SK-N-SH treated with all-trans-retinoic acid at 6 μM for 48 hours (cell line): ENCODE data around the gene ASNSD1.

Source experiments
- ATAC-seq: fragments of 200-7000 bp; cut with Tn5 transposase; 3 replicates; pipeline ENCODE4 v1.9.1; 2020; ENCODE audit warnings: mild to moderate bottlenecking, moderate library complexity
- ARNTL ChIP-seq: fragments of 450-650 bp; formaldehyde crosslinking; IDR thresholded peaks from 2 replicates; pipeline ENCODE4 v1.5.0; 2020; ENCODE audit warnings: low read depth, mild to moderate bottlenecking, moderate library complexity, borderline replicate concordance
- BACH2 ChIP-seq: fragments of 250-450 bp; sonication (Bioruptor Pico); IDR thresholded peaks from 2 replicates; pipeline ENCODE4 v1.9.0; 2021; ENCODE audit warnings: mild to moderate bottlenecking, borderline replicate concordance
- ESRRG ChIP-seq: fragments of 250-450 bp; sonication (Bioruptor Pico); IDR thresholded peaks from 2 replicates; pipeline ENCODE4 v1.6.1; 2021; ENCODE audit warnings: mild to moderate bottlenecking
- ISL1 ChIP-seq: fragments of 250-450 bp; sonication (Bioruptor Pico); IDR thresholded peaks from 2 replicates; pipeline ENCODE4 v2.1.2; 2022; ENCODE audit warnings: mild to moderate bottlenecking, moderate library complexity
- OSR1 ChIP-seq: fragments of 250-450 bp; sonication (Bioruptor Pico); IDR thresholded peaks from 2 replicates; pipeline ENCODE4 v1.8.0; 2022; ENCODE audit warnings: moderate library complexity, mild to moderate bottlenecking, inconsistent platforms
- RARB ChIP-seq: fragments of 250-450 bp; sonication (Bioruptor Pico); IDR thresholded peaks from 2 replicates; pipeline ENCODE4 v1.8.0; 2021; ENCODE audit warnings: mild to moderate bottlenecking, moderate library complexity
- SNAI2 ChIP-seq: fragments of 250-450 bp; sonication (Bioruptor Pico); IDR thresholded peaks from 2 replicates; pipeline ENCODE4 v1.5.0; 2020; ENCODE audit warnings: mild to moderate bottlenecking, moderate library complexity
- TOX ChIP-seq: fragments of 250-450 bp; sonication (Bioruptor Pico); IDR thresholded peaks from 2 replicates; pipeline ENCODE4 v1.8.0; 2021; ENCODE audit warnings: mild to moderate bottlenecking, moderate library complexity, borderline replicate concordance
- ZC3H10 ChIP-seq: fragments of 250-450 bp; sonication (Bioruptor Pico); IDR thresholded peaks from 2 replicates; pipeline ENCODE4 v1.5.1; 2021; ENCODE audit warnings: mild to moderate bottlenecking, moderate library complexity
- ZFP30 ChIP-seq: fragments of 450-650 bp; formaldehyde crosslinking; IDR thresholded peaks from 2 replicates; pipeline ENCODE4 v1.5.0; 2022; ENCODE audit warnings: mild to moderate bottlenecking, moderate library complexity
- ZNF565 ChIP-seq: fragments of 450-650 bp; formaldehyde crosslinking; conservative IDR thresholded peaks from 2 replicates; pipeline ENCODE4 v1.5.0; 2020; ENCODE audit warnings: low read depth, mild to moderate bottlenecking, moderate library complexity
- ZNF70 ChIP-seq: fragments of 450-650 bp; formaldehyde crosslinking; IDR thresholded peaks from 2 replicates; pipeline ENCODE4 v1.5.0; 2020; ENCODE audit warnings: mild to moderate bottlenecking, moderate library complexity
- ZNF8 ChIP-seq: fragments of 450-650 bp; formaldehyde crosslinking; IDR thresholded peaks from 2 replicates; pipeline ENCODE4 v1.5.0; 2020; ENCODE audit warnings: mild to moderate bottlenecking, moderate library complexity
- TF ChIP-seq, protein P1 (sequence below): fragments of 250-450 bp; sonication (Bioruptor Pico); IDR thresholded peaks from 2 replicates; pipeline ENCODE4 v1.8.0; 2020; ENCODE audit warnings: mild to moderate bottlenecking, moderate library complexity, borderline replicate concordance
- TF ChIP-seq, protein P2 (sequence below): fragments of 250-450 bp; sonication (Bioruptor Pico); IDR thresholded peaks from 2 replicates; pipeline ENCODE4 v1.5.1; 2020; ENCODE audit warnings: low read depth, mild to moderate bottlenecking, moderate library complexity
- TF ChIP-seq, protein P3 (sequence below): fragments of 250-450 bp; sonication (Bioruptor Pico); IDR thresholded peaks from 2 replicates; pipeline ENCODE4 v1.5.0; 2020; ENCODE audit warnings: mild to moderate bottlenecking, moderate library complexity
- TF ChIP-seq, protein P4 (sequence below): fragments of 250-450 bp; sonication (Bioruptor Pico); IDR thresholded peaks from 2 replicates; pipeline ENCODE4 v1.5.1; 2021; ENCODE audit warnings: mild to moderate bottlenecking, moderate library complexity

ASNSD1 gene

DNA sequence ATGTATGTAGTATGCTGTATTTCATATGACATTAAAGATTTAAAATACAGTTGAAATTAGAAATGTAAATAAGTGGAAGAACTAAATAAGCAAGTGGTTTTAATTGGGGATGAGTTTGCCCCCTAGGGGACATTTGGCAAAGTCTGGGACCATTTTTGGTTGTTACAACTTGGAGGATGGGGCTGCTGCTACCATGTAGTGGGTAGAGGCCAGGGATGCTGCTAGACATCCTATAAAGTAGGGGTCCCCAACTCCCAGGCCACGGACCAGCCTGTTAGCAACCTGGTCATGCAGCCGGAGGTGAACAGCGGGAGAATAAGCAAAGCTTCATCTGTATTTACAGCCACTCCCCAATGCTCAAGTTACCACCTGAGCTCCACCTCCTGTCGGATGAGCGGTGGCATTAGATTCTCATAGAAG lies 27.9 kb upstream of the ASNSD1 start:
- TF ChIP-seq ZFP30 (CRISPR knock-in tag) (no peak), TOX (CRISPR knock-in tag) (no peak), ISL1 (CRISPR knock-in tag) (no peak), OSR1 (CRISPR knock-in tag) (no peak), ZNF70 (CRISPR knock-in tag) (no peak), BACH2 (CRISPR knock-in tag) (no peak), ZNF8 (CRISPR knock-in tag) (no peak), ZNF565 (CRISPR knock-in tag) (no peak), SNAI2 (no peak), ZC3H10 (CRISPR knock-in tag) (no peak), ARNTL (CRISPR knock-in tag) (no peak)
- TF ChIP-seq, protein P1, sequence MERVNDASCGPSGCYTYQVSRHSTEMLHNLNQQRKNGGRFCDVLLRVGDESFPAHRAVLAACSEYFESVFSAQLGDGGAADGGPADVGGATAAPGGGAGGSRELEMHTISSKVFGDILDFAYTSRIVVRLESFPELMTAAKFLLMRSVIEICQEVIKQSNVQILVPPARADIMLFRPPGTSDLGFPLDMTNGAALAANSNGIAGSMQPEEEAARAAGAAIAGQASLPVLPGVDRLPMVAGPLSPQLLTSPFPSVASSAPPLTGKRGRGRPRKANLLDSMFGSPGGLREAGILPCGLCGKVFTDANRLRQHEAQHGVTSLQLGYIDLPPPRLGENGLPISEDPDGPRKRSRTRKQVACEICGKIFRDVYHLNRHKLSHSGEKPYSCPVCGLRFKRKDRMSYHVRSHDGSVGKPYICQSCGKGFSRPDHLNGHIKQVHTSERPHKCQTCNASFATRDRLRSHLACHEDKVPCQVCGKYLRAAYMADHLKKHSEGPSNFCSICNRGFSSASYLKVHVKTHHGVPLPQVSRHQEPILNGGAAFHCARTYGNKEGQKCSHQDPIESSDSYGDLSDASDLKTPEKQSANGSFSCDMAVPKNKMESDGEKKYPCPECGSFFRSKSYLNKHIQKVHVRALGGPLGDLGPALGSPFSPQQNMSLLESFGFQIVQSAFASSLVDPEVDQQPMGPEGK (CRISPR knock-in tag) = no peak
- TF ChIP-seq, protein P2, sequence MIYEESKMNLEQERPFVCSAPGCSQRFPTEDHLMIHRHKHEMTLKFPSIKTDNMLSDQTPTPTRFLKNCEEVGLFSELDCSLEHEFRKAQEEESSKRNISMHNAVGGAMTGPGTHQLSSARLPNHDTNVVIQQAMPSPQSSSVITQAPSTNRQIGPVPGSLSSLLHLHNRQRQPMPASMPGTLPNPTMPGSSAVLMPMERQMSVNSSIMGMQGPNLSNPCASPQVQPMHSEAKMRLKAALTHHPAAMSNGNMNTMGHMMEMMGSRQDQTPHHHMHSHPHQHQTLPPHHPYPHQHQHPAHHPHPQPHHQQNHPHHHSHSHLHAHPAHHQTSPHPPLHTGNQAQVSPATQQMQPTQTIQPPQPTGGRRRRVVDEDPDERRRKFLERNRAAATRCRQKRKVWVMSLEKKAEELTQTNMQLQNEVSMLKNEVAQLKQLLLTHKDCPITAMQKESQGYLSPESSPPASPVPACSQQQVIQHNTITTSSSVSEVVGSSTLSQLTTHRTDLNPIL (CRISPR knock-in tag) = no peak
- no peak for ATAC-seq

DNA sequence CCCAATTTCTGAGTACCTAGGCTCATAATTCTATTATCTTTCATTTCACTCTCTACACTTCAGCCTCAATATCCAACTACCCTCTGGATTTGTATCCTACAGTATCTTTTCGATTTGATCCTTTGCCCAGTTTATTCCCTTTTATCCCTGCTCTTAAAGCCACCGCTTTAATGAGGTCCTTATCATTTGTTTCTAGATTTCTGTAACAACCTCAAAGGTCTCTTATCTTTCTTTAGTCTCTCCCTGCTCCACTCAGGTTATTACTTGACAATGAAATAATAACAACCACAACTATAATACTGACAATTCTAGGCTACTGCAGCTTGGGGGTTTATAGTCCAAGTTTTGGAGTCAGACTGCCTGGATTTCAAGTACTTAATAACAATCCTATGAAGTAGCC lies 25.9 kb upstream of the ASNSD1 start:
- ATAC-seq = no peak
- no peak for TF ChIP-seq ESRRG (CRISPR knock-in tag)
- TF ChIP-seq, protein P1 (CRISPR knock-in tag) = no peak
- TF ChIP-seq ZFP30 (CRISPR knock-in tag) = no peak
- TF ChIP-seq RARB (CRISPR knock-in tag) = no peak
- no peak for TF ChIP-seq ZC3H10 (CRISPR knock-in tag)
- TF ChIP-seq, protein P3, sequence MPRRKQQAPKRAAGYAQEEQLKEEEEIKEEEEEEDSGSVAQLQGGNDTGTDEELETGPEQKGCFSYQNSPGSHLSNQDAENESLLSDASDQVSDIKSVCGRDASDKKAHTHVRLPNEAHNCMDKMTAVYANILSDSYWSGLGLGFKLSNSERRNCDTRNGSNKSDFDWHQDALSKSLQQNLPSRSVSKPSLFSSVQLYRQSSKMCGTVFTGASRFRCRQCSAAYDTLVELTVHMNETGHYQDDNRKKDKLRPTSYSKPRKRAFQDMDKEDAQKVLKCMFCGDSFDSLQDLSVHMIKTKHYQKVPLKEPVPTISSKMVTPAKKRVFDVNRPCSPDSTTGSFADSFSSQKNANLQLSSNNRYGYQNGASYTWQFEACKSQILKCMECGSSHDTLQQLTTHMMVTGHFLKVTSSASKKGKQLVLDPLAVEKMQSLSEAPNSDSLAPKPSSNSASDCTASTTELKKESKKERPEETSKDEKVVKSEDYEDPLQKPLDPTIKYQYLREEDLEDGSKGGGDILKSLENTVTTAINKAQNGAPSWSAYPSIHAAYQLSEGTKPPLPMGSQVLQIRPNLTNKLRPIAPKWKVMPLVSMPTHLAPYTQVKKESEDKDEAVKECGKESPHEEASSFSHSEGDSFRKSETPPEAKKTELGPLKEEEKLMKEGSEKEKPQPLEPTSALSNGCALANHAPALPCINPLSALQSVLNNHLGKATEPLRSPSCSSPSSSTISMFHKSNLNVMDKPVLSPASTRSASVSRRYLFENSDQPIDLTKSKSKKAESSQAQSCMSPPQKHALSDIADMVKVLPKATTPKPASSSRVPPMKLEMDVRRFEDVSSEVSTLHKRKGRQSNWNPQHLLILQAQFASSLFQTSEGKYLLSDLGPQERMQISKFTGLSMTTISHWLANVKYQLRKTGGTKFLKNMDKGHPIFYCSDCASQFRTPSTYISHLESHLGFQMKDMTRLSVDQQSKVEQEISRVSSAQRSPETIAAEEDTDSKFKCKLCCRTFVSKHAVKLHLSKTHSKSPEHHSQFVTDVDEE (CRISPR knock-in tag) = no peak

DNA sequence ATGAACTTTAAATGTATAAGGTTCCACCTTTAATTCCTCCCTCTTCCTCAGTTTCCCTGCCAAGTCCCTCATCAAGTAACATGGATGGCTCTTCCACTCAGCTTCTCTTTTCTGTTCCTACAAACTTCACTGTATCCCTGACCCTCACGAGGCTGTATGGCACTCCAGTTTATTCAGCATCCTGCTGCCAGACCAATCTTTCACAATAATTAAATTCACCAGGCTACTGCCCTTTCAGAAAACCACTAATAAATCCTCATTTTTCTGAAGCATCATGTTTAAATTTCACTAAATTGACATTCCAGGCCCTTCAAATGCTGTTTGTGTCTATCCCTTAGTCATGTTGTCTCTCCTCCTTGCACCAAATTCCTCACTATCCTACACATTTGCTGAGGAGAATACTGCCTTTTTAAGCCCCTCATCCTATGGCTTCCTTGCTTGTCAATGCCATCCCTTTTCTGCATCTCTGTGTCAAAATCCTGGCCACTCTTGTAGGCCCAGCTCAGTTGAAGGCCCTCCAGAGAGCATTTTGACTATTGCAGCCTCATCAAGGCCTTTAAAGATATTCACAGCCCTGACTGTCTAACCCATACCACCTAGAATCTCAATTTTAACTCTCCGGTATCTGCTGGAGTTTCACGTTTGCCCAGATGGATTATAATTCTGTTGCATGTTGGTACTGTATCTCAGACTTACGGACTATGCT lies 22.8 kb upstream of the ASNSD1 start:
- peak; percentile 53 for ATAC-seq

More for the DNA sequence above, 22.8 kb upstream of the ASNSD1 start:
- TF ChIP-seq, protein P4, sequence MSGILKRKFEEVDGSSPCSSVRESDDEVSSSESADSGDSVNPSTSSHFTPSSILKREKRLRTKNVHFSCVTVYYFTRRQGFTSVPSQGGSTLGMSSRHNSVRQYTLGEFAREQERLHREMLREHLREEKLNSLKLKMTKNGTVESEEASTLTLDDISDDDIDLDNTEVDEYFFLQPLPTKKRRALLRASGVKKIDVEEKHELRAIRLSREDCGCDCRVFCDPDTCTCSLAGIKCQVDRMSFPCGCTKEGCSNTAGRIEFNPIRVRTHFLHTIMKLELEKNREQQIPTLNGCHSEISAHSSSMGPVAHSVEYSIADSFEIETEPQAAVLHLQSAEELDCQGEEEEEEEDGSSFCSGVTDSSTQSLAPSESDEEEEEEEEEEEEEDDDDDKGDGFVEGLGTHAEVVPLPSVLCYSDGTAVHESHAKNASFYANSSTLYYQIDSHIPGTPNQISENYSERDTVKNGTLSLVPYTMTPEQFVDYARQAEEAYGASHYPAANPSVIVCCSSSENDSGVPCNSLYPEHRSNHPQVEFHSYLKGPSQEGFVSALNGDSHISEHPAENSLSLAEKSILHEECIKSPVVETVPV (CRISPR knock-in tag) = no peak
- peak; percentile 66; the same call in 1 of the 2 replicates for TF ChIP-seq ISL1 (CRISPR knock-in tag)
